NCI-H146 (cell line): ENCODE measurements around the gene ZFP82.

ENCODE experiments used
- DNase-seq: peaks from one replicate; lab custom pipeline; 2025; lab: John Stamatoyannopoulos, UW

The ZFP82 gene

GRCh38 chr19:36371886-36372285 is 46.6 kb downstream of the ZFP82 start:
- no peak for DNase-seq

- DNase-seq, result no peak
These were observed 54.6 kb downstream of the ZFP82 start for GRCh38 chr19:36363845-36364244.
